ENCODE data around the gene APOBEC3C.
"Not testable (repeated sequence)": the region's sequence is repeated elsewhere in the genome, so short reads cannot be mapped to it uniquely, and the experiment has no call there.

APOBEC3C gene

GRCh38 chr22:39066442-39067276 is 52.6 kb downstream of the APOBEC3C start:
- DNase-seq = not testable (repeated sequence)

- DNase-seq = no peak
Measured at GRCh38 chr22:39068033-39068785, 54.2 kb downstream of the APOBEC3C start.

Data from NCI-H82 (cell line).